SK-N-SH (cell line): Measurements from ENCODE around the gene GRK3.

Experiments
- CHD2 ChIP-seq: fragments of 150-350 bp; IDR thresholded peaks from 2 replicates; pipeline ENCODE4 v1.6.1; 2018; ENCODE audit warnings: low read length; ENCODE audit not compliant: partially characterized antibody
- FOSL2 ChIP-seq: IDR thresholded peaks from 2 replicates; pipeline ENCODE4 v1.4.0; 2012; ENCODE audit warnings: low read depth, mild to moderate bottlenecking, moderate library complexity, borderline replicate concordance
- MXI1 ChIP-seq: IDR thresholded peaks from 2 replicates; pipeline ENCODE4 v1.6.1; 2012; ENCODE audit warnings: mild to moderate bottlenecking, low read depth, low read length, improper control_type of control experiment
- NFIC ChIP-seq: IDR thresholded peaks from 2 replicates; pipeline ENCODE4 v1.4.0; 2012; ENCODE audit warnings: borderline replicate concordance
- RAD21 ChIP-seq: IDR thresholded peaks from 2 replicates; pipeline ENCODE4 v1.6.1; 2012; ENCODE audit warnings: mild to moderate bottlenecking, low read length
- RFX5 ChIP-seq: IDR thresholded peaks from 2 replicates; pipeline ENCODE4 v1.6.1; 2012; ENCODE audit warnings: mild to moderate bottlenecking, improper control_type of control experiment, low read length
- YY1 ChIP-seq: IDR thresholded peaks from 2 replicates; pipeline ENCODE4 v1.4.0; 2012; ENCODE audit warnings: low read depth, mild to moderate bottlenecking
- TF ChIP-seq, protein P1 (sequence below): fragments of 200-600 bp; sonication (generic); IDR thresholded peaks from 2 replicates; pipeline ENCODE4 v1.6.1; 2017; ENCODE audit warnings: antibody characterized with exemption, mild to moderate bottlenecking, moderate library complexity
- TF ChIP-seq, protein P2 (sequence below): IDR thresholded peaks from 2 replicates; pipeline ENCODE4 v1.4.0; 2012; ENCODE audit warnings: low read depth

DNA sequence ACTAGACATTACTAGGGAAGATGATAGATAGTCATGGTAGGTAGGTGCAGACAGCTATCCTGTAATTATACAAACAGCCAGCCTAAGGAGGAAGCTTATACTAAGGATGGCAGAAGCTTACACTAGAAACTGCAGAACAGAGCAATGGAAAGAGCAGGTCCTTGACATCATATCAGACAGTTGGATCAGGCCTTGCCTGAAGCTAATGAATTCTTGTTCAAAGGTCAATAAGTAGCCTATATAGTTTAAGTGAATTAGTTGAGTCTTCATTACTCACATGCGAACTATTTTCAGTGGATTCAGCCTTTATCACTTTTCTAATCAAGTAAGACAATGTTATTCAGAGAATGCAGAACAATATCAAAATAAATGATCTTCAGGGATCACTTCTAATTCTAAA, 22.3 kb upstream of the GRK3 start:
- TF ChIP-seq, protein P1, sequence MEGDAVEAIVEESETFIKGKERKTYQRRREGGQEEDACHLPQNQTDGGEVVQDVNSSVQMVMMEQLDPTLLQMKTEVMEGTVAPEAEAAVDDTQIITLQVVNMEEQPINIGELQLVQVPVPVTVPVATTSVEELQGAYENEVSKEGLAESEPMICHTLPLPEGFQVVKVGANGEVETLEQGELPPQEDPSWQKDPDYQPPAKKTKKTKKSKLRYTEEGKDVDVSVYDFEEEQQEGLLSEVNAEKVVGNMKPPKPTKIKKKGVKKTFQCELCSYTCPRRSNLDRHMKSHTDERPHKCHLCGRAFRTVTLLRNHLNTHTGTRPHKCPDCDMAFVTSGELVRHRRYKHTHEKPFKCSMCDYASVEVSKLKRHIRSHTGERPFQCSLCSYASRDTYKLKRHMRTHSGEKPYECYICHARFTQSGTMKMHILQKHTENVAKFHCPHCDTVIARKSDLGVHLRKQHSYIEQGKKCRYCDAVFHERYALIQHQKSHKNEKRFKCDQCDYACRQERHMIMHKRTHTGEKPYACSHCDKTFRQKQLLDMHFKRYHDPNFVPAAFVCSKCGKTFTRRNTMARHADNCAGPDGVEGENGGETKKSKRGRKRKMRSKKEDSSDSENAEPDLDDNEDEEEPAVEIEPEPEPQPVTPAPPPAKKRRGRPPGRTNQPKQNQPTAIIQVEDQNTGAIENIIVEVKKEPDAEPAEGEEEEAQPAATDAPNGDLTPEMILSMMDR = no peak
- TF ChIP-seq NFIC = no peak
- TF ChIP-seq FOSL2 = no peak
- no peak for TF ChIP-seq CHD2
- no peak for TF ChIP-seq YY1
- TF ChIP-seq RAD21 = no peak
- TF ChIP-seq MXI1 = no peak
- no peak for TF ChIP-seq RFX5
- TF ChIP-seq, protein P2, sequence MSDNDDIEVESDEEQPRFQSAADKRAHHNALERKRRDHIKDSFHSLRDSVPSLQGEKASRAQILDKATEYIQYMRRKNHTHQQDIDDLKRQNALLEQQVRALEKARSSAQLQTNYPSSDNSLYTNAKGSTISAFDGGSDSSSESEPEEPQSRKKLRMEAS = no peak
